RWPE1 (cell line): ENCODE data around the gene PTPRN2.

Experiments
- CTCF ChIA-PET: fragments of 350-600 bp; sonication (Branson Sonifier 250); formaldehyde crosslinking; extraction: SDS; loops from one replicate; lab custom pipeline; 2021; lab: Yijun Ruan, JAX
- POLR2A ChIA-PET: fragments of 400-600 bp; formaldehyde crosslinking; extraction: SDS; loops from one replicate; lab custom pipeline; 2020; ENCODE audit warnings: antibody characterized with exemption; ENCODE audit not compliant: low non-redundant PET; lab: Yijun Ruan, JAX
- DNase-seq: peaks from one replicate; pipeline ENCODE4 v3.0.0; 2012; ENCODE audit warnings: low spot score
- H3K27ac ChIP-seq: fragments of 450-650 bp; 2 replicates; pipeline ENCODE4 v1.5.1; 2017
- TF ChIP-seq, protein P1 (sequence below): fragments of 450-650 bp; conservative IDR thresholded peaks from 2 replicates; pipeline ENCODE4 v1.5.1; 2017; ENCODE audit warnings: low read depth, mild to moderate bottlenecking

Gene PTPRN2

DNA sequence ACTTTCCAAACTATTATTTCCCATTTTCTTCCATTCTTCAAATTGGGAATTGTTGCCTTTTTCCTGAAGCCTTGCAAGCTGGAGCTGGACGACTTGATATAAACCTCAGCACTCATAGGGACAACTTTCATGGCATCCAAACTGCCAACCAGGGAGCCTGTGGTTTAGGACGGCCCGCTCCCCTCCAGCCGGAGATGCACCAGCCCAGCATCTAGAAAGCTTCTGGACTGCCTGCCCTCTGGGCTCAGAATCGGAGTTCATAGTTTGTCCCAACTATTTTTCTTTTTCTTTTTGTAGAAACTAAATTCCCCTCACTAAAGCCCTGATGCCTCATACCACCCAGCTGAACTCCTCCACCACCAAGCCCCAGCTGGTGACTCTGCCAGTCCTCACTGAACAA lies 1050.6 kb downstream of the PTPRN2 start:
- TF ChIP-seq, protein P1, sequence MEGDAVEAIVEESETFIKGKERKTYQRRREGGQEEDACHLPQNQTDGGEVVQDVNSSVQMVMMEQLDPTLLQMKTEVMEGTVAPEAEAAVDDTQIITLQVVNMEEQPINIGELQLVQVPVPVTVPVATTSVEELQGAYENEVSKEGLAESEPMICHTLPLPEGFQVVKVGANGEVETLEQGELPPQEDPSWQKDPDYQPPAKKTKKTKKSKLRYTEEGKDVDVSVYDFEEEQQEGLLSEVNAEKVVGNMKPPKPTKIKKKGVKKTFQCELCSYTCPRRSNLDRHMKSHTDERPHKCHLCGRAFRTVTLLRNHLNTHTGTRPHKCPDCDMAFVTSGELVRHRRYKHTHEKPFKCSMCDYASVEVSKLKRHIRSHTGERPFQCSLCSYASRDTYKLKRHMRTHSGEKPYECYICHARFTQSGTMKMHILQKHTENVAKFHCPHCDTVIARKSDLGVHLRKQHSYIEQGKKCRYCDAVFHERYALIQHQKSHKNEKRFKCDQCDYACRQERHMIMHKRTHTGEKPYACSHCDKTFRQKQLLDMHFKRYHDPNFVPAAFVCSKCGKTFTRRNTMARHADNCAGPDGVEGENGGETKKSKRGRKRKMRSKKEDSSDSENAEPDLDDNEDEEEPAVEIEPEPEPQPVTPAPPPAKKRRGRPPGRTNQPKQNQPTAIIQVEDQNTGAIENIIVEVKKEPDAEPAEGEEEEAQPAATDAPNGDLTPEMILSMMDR = no peak
- ChIA-PET CTCF (interaction anchor here (0.6 kb wide), 1 partner anchor 817 kb away, joined by 3 read pairs; no protein-coding TSS in a partner anchor), POLR2A (no interaction called here)
- no peak overlapping the region for H3K27ac ChIP-seq
- no peak for DNase-seq

DNA sequence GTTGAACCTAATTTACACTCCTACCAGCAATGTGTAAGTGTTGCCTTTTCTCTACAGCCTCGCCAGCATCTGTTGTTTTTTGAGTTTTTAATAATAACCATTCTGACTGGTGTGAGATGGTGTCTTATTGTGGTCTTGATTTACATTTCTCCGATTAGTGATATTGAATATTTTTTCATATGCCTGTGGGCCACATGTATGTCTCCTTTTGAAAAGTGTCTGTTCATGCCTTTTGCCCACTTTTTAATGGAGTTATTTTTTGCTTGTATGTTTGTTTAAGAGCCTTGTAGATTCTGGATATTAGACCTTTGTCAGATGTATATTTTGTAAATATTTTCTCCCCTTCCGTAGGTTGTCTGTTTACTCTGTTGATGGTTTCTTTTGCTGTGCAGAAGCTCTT lies 1055.6 kb downstream of the PTPRN2 start:
- ChIA-PET CTCF (no interaction called here), POLR2A (no interaction called here)
- DNase-seq = no peak
- TF ChIP-seq, protein P1 = no peak
- H3K27ac ChIP-seq = no peak overlapping the region

DNA sequence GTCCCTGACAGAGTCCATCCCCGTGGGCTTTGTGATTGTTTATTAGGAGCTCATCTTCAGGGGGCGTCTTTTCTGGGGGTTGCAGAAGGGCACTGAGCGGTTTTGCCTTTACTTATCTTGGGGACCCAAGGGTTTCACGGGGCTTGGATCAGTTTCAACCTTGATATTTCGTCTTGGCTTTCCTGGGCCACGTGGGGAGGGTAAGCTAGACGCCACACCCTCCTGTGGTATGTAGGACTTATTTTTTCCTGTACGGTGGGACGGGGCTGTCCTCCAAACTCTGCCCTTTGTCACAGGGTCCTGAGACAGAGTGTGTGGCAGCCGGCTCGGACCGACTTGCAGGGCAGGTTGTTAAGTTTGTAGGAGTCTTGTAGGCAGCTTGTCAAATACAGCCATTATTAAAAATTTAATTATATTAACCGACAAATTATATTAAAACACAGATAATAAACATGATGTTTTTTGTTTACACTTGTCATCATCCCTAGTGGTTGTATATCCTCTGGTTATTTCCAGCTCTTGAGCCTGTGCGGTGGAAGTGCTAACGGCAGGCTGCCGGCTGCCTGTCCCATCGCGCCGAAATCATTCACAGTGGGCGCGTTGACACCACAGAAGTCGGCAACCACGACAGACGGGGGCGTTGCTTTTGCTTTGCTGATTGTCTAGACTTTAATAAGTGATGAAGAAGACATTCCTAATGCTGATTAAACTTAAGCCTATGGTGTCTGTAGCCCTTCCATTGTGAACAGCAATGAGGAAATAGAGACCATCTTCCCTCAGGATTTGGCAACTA lies 1057.7 kb downstream of the PTPRN2 start:
- ChIA-PET CTCF (no interaction called here), POLR2A (no interaction called here)
- TF ChIP-seq, protein P1 = no peak
- no peak overlapping the region for H3K27ac ChIP-seq
- no peak for DNase-seq

DNA sequence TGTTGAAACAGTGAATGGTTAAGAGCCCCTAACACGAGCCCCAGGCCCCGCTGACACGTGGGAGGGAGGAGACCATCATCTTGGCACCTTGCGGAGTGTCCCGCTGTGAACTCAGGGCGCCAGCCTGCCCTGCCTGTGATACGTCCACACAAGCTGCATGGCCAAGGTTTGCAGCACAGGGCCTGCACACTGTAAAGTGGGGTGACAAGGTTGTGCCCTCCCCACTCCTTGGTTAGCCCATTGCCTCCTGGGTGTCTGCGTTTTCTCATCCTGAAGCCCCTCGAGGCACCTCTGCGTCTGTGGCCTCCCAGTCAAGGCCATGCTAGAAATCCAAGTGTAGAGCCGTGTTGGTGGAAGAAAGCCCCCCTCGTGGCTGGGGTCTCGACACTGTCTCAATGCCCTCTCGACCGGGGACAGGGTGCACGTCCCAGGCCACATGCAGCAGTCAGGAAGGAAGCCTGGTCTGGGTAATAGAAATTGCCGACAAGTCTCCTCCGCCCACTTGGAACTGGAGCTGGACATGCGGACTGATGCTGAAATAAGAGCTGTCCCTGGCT lies 1058.8 kb downstream of the PTPRN2 start:
- ChIA-PET POLR2A (no interaction called here), CTCF (no interaction called here)
- no peak for DNase-seq
- TF ChIP-seq, protein P1 = no peak
- no peak overlapping the region for H3K27ac ChIP-seq

DNA sequence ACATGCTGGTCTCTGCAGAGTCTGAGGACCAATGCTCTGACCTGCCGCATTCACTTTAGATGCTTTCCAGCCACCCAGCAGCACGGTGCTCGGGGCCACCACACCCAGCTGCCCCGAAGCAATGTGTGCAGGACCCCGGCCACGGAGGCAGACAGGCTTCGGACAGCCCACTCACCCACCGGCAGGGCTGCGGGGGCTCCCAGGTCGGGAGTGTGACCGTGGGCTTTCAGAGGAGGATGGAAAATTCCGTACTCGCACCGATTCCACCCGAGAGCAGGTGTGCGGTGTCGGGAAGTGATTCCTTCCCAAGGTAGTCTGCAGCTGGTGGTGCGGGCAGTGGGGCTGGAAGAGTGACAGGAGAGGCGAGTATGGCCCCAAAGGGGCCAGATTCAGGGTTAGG lies 1059.9 kb downstream of the PTPRN2 start:
- TF ChIP-seq, protein P1 = no peak
- CTCF ChIA-PET = interaction anchor here (0.6 kb wide), 1 partner anchor 101 kb away, joined by 3 read pairs; no protein-coding TSS in a partner anchor
- H3K27ac ChIP-seq = no peak overlapping the region
- POLR2A ChIA-PET = no interaction called here
- no peak for DNase-seq

DNA sequence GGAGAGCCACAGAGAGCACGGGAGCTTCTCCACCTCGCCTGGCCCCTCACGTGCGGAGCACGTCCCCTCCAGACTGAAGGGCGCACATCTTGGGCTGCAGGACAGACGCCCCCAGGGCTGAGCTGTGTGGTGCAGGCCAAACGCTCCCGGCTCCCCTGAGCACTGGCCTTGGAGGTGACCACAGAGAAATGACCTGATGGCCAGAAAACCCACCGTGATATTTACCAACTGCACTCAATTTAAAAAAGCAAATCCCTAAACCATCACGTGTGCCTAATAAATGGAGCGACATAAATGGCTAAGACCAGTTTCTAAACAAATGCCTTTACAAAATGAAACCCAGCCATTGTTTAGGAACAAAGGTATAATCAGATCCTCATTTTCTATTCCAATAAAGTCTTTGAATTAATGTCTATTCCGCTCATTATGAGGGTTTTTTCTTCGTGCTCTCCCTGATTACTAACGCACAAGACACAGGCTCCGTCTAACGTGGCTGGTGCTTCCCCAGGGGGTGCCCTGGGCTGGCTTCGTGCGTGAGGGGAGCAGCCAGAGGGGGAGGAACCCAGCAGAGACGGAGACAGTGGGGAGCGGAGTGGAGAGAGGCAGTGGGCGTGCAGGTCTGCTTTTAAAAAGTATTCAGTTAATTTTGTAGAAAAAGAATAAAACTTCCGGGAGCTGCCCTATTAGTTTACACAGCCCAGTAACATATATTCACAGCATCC lies 1060.5 kb downstream of the PTPRN2 start:
- ChIA-PET CTCF (no interaction called here), POLR2A (no interaction called here)
- DNase-seq = no peak
- TF ChIP-seq, protein P1 = no peak
- no peak overlapping the region for H3K27ac ChIP-seq
